Left renal pelvis (tissue), 4 donors: Measurements from ENCODE around the gene BHLHA9. TPM values are rescaled to one million over a fixed set of nuclear protein-coding genes. Genes with fewer than 3 reads are reported as not detected.
"Not testable (repeated sequence)": the region's sequence is repeated elsewhere in the genome, so short reads cannot be mapped to it uniquely, and the experiment has no call there.

Experiments
- DNase-seq, 4 donors: peaks; one replicate each; pipeline ENCODE4 v3.0.0-alpha.2; 2013; ENCODE audit warnings: low read depth in 4 of 4, low spot score in 3 of 4
- polyA plus RNA-seq, 4 donors: library from polyadenylated mRNA; unstranded; fragments of 120-200 nt; gene quantifications; one replicate each; pipeline ENCODE4 v1.2.1, GENCODE V29; 2013; ENCODE audit not compliant: insufficient read length in 4 of 4

The BHLHA9 gene
- polyA plus RNA-seq, 4 donors = not detected

- DNase-seq = no peak
Measured at GRCh38 chr17:1298606-1299005, 28.4 kb downstream of the BHLHA9 start.

DNA sequence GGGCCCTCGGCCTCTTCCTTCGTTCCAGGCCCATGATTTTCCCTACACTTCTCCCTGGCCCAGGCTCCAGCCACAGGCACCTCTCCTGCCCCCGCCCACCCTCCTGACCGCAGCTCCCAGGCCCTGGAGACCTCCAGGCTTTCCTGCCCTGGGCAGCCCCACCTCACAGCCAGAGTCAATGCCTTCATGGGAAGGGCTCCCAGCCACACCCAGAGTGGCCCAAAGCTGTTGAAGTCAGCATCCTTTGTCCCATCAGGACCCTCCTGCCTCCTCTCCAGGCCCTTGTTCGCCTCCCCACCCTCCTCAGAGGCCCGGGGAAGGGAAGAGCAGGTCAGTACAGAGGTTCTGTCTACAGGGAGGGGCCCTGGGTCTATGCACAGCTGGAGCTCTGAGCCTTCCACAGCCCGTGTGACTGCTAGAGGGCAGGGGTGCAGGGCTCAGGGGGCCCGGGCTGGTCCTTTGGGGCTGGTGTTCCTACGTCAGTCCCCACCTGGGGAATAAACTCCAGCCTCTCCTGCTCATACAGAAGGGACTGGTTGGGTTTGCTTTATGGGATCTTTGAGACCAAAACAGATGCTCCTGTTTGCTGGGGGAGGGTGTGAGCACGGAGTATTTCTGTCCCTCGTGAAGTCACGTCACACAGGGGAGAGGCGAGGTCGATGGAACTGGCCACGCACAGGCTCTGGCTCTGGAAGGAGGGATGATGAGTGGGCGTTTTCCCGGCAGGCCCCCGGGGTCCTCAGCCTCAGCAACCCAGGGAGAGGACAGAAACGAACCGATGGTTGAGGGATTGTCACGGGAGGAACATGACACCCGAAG, 29.5 kb downstream of the BHLHA9 start:
- DNase-seq = no peak

GRCh38 chr17:1300371-1300905, 30.2 kb downstream of the BHLHA9 start:
- DNase-seq = no peak

- no peak for DNase-seq
Measured at GRCh38 chr17:1301546-1301945, 31.3 kb downstream of the BHLHA9 start.

- DNase-seq = no peak
Measured at GRCh38 chr17:1302761-1303160, 32.5 kb downstream of the BHLHA9 start.

DNA sequence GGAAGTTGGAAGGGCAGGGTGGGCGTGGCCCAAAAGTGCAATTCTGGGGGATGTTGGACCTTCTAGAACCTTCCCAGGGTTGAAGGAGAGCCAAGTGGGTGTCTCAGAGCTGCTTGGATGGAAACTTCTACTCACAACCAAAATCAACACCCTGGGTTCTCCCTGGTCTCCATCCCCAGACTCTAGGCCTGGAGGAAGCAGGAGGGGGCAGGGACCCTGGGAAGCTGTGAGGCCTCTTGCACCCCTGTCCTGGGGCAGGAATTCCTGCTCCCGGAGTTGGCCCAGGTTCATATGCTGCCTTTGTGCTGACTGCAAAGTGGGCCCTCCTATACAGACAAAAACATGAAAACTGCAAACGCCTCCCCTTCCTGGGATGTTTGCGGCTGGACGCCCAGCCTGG, 34.3 kb downstream of the BHLHA9 start:
- no peak for DNase-seq

DNA sequence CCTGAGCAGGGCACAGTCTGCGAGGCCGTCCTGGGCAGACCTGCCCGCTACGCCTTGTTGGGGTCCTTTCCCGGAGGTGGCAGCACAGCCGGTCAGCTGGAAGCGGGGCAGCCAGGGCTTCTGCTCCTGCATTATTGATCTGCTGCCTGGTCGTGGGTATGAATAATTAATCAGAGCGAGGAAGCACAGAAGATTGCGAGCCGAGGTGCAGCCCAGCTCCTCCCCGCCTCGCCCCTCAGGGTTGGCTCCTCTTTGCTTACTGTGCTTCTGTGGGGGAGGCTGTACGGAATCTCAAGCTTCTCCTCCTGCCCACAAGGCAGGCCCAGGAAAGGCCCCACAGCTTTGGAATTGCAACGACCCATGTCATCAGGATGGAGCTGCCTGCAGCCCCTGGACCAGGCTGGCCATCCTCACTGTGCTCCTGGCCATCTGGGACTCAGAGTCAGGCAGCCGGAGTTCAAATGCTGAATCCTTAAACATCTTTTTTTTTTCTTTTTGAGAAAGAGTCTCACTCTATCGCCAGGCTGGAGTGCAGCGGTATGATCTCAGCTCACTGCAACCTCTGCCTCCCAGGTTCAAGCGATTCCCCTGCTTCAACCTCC, 34.8 kb downstream of the BHLHA9 start:
- no peak for DNase-seq

GRCh38 chr17:1307829-1308228, 37.6 kb downstream of the BHLHA9 start:
- not testable (repeated sequence) for DNase-seq

DNA sequence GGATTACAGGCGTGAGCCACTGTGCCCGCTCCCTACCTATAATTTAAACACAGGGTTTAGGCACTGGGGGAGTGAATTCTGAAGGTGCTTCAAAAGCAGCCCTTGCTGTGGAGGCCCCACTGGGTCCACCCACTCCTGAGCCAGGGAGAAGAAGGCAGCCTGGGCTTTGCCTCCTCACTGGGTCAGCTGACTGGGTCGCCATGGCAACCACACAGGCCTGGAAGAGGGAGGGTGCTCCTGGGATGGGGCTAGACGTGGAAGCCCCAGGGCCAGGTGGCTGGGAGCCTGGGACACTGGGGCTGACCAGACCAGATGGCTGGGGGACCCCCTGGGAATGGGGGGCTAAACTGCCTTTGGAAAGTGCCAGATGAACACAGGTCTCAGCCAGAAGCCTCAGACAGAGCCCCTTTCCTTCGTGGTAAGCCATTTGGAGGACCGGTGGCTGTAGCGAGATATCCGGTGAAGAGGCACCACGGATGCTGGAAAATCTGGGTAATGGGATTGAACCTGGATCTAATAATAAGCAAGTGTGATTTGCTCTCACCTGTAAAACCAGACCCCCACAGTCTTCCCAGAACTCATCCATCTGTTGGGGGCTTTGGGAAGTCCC, 42.1 kb downstream of the BHLHA9 start:
- no peak for DNase-seq

DNA sequence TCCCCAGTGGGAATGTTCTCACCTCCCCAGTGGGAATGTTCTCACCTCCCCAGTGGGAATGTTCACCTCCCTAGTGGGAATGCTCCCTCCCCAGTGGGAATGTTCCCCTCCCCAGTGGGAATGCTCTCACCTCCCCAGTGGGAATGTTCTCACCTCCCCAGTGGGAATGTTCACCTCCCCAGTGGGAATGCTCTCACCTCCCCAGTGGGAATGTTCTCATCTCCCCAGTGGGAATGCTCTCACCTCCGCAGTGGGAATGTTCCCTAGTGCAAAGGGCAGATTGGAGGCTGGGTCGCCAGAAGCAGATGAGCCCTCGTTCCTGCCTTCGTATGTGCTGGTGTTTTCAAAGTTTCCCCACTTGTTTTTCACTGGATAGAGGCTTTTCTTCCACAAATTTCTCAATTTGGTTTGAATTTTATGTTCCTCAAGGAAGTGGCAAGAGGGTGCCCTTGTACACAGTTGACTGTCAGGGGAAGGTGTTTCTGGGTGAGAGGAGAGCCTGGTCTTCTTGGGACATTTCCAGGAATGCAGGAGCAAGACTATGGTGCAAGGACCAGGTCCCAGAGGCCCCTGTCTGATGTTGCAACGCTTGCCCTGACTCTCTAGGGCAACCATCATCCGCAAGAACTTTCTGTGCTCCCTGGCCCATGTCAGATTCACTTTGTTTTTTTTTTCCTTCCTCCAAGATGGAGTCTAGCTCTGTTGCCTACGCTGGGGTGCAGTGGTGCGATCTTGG, 43.2 kb downstream of the BHLHA9 start:
- no peak for DNase-seq

DNA sequence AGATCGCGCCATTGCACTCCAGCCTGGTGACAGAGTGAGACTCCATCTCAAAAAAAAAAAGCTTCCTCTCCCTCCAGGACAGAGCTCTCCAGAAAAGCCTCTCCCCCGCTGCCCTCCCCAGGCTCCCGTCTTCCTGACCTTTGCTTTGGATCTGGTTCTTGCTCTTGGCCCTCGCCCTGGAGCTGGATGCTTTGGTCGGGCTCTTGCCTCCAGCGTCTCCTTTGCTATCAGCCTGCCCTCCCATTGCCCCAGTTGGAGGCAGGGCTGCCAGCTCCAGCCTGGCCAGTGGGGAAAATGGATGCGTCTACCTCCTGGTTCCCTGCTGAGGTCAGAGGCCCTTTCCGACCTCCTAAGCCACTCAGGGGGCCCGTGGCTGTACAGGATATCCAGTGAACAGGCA, 45.2 kb downstream of the BHLHA9 start:
- DNase-seq = no peak

DNA sequence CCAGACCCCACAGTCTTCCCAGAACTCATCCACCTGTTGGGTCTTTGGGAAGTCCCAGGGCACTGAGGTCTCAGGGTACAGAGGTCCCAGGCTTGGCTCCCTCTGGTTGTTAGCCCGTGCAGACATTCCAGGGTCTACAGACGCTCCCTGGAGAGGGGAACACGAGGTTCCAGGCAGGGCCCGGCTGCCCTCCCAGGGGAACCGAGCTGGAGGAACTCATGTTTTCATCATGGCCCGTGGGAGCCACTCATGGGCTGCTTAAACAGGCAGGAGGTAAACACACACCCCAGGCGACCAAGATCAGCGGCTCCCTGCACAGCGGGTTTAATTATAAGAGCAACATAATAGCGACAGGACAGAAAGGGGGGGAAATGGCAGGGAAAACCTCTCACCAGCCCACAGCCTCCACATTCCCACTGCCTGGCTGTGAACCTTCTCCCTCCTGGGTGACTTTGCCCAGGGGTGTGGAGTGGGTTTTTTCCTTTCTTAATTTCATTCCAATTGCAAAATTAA, 45.7 kb downstream of the BHLHA9 start:
- DNase-seq = no peak

Other genes with a start within 250 kb of the BHLHA9 start
- gene ABR, start 90.5 kb upstream of the BHLHA9 start, polyA plus RNA-seq = 10 to 100 TPM; 37.5 to 52.2 (median 47.7) TPM
- 1 to 10 TPM in 1 of 4 donors, under 1 TPM in 2, not detected in 1; 0.04 to 1.5 (median 0.06) TPM for gene TRARG1, start 9.2 kb downstream of the BHLHA9 start, polyA plus RNA-seq
- 1,000 to 10,000 TPM in 2 of 4 donors, 100 to 1,000 TPM in 2; 690 to 1,194 (median 1,057) TPM for gene YWHAE, start 129.8 kb downstream of the BHLHA9 start, polyA plus RNA-seq
- gene CRK, start 185.8 kb downstream of the BHLHA9 start, polyA plus RNA-seq = 10 to 100 TPM; 57.3 to 67.9 (median 66.2) TPM
- gene MYO1C, start 222.2 kb downstream of the BHLHA9 start, polyA plus RNA-seq = 10 to 100 TPM; 67.3 to 79.2 (median 74.3) TPM
- gene INPP5K, start 246.2 kb downstream of the BHLHA9 start, polyA plus RNA-seq = 10 to 100 TPM; 13.1 to 29.3 (median 22.7) TPM